GM18508 (cell line): Measurements from ENCODE around the gene BRIP1.
"Not testable (repeated sequence)": the region's sequence is repeated elsewhere in the genome, so short reads cannot be mapped to it uniquely, and the experiment has no call there.

ENCODE experiments used
- ATAC-seq: cut with Tn5 transposase; IDR thresholded peaks from one replicate; pipeline ENCODE4 v1.9.1; 2021; ENCODE audit warnings: moderate number of reproducible peaks; ENCODE audit not compliant: insufficient read depth, unreplicated experiment

Gene BRIP1

DNA sequence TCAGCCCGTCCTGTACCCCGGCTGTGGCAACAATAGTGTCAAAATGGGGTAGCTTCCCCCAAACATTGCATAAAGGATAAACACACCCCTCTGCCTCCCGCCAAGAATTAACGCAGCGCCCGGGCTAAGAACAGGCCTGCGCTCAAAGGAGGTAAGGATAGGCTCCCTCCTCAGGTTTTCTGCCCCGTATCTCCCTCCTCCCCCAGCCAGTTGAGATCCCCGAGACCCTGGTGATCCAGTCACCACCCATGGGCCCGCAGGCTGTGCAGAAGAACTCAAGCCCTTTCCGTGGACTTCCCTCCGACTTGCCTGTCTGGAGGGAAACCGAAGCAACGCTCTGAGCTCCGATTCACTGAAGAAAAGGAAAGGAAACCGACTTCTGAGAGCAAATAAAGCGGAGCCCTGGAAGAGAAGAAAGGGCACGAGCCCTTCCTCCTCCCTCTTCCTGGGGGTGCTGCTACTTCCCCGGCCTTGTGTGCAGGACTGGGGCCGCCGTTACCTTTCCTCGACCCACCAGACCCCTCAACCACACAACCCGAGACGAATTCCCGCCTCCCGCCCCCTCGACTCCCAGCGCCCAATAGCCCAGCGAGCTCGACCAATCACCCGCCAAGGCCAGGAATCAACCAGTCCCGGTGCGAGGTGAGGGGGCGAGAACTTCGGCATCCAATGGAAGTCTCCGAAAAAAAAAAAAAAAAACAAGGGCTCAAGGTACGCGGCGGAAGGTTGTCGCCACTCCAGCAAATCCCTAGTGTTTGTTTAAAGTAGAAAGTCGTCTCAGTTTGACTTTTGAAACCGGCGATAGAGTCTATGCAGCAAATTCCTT is at the start of gene BRIP1:
BRIP1 (minus strand) TSS at position 554 of the 826 bp plus-strand sequence. CDS start 1,989 bp downstream, outside the sequence.
- no peak for ATAC-seq

GRCh38 chr17:61908292-61909037 is 45.1 kb upstream of the BRIP1 start:
- ATAC-seq, result no peak

DNA sequence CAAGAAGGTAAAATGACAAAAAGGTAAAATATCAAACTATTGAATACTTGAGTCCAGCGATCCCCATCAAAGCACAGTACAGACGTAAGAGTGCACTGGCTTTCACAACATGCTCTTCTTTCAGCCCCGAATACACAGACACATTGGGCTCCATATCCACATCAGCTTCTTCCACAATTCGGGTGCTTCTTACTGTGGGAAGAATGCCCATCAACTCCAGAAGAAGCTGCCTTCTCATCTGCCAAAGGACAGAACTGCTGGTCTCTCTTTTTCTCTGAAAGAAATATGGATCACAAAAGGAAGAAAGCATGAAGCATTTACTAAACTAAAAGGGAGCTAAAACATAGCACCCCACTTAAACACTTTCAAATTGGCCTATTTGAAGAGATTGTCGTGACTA is 44.0 kb upstream of the BRIP1 start:
- no peak for ATAC-seq

DNA sequence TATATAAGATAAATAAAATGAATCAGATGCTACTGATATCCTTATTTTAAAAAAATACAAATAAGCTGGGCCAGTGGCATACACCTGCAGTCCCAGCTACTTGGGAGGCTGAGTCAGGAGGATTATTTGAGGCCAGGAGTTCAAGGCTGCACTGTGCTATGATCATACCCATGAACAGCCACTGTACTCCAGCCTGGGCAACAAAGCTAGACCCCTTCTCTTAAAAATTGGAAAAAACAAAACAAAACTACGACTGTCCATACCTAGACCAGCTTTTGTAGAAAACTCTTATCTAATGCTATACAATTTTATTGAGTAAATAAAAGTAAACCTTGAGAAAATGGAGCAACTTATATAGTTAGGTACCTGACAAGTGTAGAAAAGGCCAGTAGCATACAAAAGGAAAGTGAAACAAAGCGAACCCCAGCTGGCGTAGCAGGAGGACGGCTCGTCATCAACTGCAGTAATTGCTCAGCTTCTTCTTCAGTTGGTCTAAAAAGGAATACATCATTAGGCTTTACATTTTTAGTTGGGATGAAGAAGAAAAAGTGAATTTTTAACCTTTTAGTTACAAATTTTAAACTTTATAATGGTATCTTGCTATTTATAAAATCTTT is 40.9 kb upstream of the BRIP1 start:
- ATAC-seq, result no peak

DNA sequence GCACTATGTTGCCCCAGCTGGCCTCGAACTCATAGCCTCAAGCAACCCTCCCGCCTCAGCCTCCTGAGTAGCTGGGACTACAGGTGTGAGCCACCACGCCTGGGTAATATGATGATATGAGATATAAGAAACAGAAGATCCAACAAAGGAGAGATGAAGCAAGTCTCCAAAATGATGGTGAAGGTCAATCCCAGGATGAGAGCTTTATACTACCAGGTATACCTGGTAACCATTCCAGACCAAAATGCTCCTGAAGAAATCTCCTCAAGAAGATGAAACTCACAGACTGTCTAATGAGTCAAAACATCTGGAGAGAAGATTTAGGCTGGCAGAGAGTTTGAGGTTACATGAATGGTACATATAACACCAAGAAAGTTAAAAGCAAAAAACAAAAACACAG is 39.9 kb upstream of the BRIP1 start:
- no peak for ATAC-seq

GRCh38 chr17:61897548-61898180 is 34.3 kb upstream of the BRIP1 start:
- no peak for ATAC-seq

DNA sequence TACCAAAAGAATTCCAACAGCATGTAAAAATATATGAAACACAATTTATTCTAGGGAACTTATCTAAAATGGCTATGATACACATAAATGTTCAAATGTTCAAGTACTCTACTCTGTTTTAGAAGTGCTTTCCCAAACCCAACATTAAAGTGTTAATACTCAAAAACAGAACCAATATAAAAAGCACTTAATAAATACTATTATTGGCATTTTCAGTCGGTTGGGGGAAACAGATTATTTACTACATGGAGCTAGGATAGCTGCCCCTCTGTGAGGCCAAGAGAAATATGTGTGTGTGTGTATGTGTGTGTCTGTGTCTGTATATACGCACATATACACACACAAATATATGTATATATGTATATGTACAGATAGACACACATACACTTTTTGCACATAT is 32.1 kb upstream of the BRIP1 start:
- ATAC-seq, result no peak

- not testable (repeated sequence) for ATAC-seq
Observed at GRCh38 chr17:61894310-61894709, 31.0 kb upstream of the BRIP1 start.

DNA sequence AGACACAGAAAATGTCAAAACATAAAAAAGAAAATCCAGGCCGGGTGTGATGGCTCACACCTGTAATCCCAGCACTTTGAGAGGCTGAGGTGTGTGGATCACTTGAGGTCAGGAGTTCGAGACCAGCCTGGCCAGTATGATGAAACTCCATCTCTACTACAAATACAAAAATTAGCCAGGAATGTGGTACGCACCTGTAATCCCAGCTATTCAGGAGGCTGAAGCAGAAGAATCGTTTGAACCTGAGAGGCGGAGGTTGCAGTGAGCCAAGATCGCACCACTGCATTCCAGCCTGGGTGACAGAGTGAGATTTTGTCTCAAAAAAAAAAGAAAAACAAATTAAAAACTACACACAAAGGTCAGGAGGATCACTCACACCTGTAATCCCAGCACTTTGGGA is 24.4 kb upstream of the BRIP1 start:
- not testable (repeated sequence) for ATAC-seq

GRCh38 chr17:61885865-61886264 is 22.5 kb upstream of the BRIP1 start:
- not testable (repeated sequence) for ATAC-seq

GRCh38 chr17:61884864-61885263 is 21.5 kb upstream of the BRIP1 start:
- ATAC-seq, result no peak

- ATAC-seq, result no peak
Observed at GRCh38 chr17:61880589-61881102, 17.3 kb upstream of the BRIP1 start.

DNA sequence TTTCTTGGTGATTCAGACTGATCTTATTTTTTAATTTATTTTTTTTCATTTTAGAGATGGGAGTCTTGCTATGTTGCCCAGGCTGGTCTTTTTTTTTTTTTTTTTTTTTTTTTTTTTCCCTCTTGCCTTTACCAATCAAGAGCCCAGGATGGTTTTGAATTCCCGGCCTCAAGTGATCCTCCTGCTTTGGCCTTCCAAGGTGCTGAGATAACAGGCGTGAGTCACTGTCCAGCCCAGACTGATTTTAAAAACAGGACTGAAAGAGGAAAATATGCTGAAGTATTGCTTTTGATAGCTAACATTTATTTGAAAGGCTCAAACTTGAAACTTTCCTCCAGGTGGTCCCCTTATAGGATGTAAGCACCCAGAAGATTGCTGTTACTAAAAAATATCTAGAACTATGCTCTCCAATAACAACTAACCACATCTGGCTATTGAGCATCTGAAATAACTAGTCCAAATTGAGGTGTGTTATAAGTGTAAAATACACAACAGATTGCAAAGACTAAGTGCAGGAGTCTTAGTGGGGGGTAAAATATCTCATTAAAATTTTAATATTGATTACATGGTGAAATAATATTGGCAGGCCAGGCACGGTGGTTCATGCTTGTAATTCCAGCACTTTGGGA is 15.8 kb upstream of the BRIP1 start:
- ATAC-seq, result no peak

DNA sequence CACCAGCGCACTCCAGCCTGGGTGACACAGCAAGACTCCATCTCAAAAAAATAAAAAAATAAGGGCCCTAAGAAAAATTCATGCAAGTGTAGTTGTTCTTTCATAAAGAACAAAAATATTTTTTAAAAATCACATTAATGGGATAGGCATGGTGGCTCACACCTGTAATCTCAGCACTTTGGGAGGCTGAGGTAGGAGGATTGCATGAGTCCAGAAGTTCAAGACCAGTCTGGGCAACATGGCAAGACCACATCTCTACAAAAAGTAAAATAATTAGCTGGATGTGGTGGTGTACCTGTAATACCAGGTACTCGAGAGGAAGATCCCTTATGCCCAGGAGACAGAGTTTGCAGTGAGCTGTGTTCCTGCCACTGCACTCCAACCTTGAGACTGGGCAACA is 15.2 kb upstream of the BRIP1 start:
- ATAC-seq, result no peak

DNA sequence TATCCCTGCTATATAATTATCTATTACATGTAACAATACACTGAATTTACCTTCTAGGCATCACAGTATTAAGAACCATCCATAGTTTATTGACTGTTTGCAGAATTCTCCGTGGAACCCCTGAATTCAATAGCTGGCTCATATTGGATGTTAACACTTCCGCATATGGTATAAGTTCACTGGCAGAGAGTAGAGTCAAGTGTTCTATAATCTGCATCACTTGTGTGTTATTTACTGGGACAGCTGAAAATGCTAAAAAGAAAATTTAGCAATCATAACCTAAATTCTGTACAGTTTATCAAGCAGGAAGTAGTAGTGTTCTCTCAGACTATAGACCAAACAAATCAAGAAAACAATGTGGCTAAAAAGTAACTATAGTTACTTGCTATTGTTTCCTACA is 14.5 kb upstream of the BRIP1 start:
- no peak for ATAC-seq

- no peak for ATAC-seq
Observed at GRCh38 chr17:61875804-61876203, 12.5 kb upstream of the BRIP1 start.

- no peak for ATAC-seq
Observed at GRCh38 chr17:61875285-61875684, 12.0 kb upstream of the BRIP1 start.

GRCh38 chr17:61874075-61874474 is 10.7 kb upstream of the BRIP1 start:
- ATAC-seq, result no peak

DNA sequence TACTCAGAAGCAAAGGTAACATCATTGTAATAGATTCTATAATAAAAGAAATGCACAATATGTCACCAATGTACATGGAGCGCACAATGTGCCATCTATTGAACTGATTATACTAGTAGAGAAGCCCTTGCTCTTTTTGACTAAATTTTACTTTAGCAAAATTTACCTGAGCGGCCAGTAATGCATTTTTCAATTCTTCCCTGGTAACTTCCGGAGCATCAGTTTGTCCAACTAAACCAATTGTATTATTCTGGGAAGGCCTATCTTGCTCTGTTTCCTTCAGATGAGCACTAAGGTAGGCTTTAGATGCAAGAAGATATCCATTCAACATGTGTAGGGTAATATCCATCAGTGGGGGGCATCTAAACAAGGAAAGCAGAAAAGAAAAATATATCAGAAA is 8.8 kb upstream of the BRIP1 start:
- ATAC-seq, result no peak

GRCh38 chr17:61869138-61869537 is 5.8 kb upstream of the BRIP1 start:
- ATAC-seq, result no peak
